AML-193 (cell line): ENCODE measurements around the gene AKIRIN2.

ENCODE experiments used
- DNase-seq, 2 experiments: peaks; one replicate each; lab custom pipeline; 2025; lab: John Stamatoyannopoulos, UW

The AKIRIN2 gene

DNA sequence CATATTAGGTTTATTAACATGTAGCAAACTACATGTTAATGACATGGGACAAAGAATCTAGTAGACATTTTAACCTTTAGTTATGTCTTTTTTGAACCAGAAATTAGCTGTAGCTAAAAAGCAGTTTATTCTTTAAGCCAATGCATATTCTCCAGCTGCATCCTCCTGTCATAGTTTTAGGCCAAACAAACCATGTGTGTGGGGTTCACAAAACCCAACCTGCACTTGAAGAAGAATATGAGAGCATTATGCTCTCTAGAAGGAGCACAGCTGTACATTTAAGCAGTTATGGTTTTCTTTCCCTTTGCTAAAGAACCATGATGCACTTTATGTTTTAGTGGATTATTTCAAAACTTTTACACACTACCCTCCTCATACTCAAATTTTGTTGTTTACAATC lies 46.2 kb downstream of the AKIRIN2 start:
- DNase-seq: no peak

DNA sequence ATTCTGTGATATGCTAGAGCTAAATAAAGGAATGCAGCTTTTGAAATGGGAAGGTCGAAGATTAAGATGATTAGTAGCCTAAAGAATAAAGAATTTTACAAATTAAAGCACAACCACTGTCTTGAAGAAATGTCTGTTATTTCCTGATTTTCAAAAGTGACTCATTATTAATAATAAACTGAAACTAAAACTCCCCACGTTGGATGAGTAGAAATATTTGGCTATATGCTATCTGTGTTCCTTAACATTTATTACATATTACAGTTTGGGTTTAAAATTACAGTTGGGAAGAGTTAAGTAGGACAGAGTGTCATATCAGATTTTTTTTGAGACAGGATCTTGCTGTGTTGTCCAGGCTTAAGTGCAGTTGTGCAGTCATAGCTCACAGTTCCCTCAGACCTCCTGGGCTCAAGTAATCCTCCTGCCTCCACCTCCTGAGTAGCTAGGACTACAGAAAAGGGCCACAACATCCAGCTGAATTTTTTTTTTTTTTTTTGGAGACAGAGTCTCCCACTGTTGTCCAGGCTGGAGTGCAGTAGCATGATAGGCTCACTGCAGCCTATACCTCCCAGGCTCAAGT lies 47.1 kb downstream of the AKIRIN2 start:
- no peak for DNase-seq

DNA sequence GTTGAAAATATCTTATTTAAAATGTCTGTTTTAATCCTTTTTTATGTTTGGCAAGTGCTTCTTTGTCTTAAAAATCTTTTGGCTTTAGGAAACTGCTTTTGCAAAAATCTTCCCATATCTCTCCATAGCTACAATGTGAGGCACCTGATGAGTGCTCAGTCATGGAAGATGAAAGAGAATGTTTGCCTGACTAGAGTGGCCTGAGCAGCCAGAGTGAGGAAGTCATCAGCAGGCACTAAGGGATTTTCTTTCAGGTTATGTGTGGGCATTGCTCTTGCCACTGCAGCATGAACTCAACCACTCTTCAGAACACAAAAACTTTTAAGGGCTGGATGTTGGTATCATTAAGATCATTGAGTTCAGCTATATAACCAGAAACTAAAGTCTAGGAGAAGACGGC lies 47.9 kb downstream of the AKIRIN2 start:
- no peak for DNase-seq

DNA sequence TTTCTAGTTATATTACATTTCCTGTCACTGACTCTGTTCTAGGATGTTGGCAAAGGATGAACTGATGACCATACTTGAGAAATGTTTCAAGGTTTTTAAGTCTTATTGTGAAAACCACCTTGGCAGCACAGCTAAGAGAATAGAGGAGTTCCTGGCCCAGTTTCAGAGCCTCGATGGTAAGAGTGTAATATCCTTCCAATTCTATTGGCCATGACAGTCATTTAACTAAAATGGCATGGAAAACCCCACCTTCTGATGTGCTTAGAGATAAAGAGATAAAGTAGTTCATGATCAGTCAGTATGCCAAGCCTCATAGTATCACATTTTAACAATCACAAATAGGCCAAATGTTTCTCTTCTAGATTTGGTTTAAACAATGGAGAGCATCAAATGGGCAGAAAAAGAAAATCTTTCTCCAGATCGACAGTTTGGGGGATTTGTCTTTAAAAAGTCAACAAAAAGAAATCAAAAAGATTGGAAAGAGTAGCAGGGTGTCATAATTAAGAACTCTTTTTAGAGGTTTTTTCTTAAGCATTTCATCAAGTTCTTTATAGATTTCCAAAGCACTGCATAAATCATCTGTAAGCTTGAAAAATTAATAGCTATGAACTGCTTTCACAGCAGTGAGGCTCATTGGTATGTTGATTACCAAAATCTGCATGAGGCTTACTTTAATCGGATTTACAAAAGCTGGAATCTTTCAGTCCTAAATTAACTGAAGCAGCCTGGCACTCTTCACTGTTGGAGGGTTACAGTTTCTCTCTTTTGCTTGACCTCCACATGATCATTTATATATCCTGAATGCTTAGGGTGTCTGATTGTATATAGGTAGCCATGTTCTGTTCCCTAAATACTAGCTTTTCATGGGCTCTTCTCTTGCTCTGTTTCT lies 48.7 kb downstream of the AKIRIN2 start:
- no peak for DNase-seq

- DNase-seq: no peak
Measured at GRCh38 chr6:87645080-87645479, 57.0 kb downstream of the AKIRIN2 start.

DNA sequence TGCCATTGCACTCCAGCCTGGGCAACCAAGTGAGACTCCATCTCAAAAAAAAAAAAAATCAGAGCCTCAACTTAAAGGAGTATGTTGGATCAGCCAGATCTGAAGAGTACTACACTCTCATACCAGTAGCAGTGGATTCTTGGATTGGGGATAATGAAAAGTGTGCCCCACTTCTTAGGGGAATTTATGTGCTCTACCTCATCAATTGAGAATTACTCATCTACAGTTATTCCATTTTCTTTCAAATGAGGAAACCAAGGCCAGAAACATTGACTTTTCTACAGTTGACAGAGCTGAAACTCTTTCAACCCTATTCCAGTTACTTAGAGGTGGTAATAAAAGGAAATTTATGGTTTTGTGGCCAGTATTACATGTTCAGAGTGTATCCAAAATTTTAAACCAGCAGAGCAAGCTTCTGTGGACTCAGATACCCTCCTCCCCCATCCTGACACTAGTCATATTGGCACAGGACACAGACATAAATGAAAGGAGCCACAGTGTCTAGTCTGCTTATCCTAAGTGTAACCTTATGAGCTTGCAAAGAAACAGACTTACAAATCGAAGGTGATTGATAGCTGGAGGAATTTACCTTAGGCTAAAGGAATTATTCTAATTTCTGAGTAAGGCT lies 60.9 kb downstream of the AKIRIN2 start:
- DNase-seq: no peak

DNA sequence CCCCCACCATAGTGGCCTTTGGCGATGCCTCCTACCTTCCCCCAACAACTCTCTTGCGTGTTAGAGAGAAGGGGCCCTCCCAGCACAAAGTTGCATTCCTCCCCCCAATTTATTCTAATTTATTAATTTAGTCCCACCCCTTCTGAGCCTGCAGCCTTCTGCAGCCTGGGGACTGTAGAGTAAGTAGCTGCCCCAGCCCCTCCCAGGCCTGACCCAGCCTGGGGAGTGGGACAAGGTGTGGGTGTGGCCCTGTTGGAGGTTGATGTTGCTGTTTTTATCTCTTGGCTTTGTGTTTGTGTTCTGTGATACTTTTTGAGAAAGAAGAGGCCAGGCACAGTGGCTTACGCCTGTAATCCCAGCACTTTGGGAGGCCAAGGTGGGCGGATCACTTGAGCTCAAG lies 62.7 kb downstream of the AKIRIN2 start:
- no peak for DNase-seq

GRCh38 chr6:87637106-87637505 lies 64.9 kb downstream of the AKIRIN2 start:
- DNase-seq: no peak

DNA sequence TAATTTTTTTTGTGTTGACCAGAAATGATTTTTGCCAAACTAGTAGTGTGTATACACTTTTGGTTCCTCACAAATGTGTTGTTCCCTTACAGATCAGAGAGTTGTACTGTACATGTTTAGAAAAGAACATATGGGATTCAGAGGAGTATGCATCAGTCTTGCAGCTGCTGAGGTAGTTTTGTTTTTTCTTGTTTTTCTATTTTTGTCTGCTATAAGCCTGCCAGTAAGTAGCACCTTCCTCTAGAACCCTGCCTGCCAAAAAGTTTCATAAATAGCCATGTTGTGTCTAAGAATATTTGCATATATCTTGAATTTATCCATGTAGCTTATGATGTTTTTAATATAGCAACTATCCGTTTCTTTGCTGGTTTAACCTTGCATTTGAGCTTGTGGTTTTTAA lies 65.7 kb downstream of the AKIRIN2 start:
- DNase-seq: no peak

DNA sequence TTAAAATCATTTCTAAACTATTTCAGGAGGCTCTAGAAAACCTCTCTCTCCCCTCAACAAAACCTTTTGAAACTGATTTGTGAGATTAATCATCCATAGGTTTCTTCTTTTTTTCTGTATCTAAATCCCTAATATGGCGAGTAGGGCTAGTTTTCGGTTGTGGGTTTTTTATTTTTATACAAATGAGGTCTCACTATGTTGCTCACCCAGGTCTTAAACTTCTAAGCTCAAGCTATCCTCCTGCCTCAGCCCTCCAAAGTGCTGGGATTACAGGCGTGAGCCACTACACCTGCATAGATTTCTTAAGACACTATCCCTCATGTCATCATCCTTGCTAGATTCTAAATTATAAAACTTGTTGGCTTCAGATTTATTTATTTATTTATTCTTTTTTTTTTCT lies 68.2 kb downstream of the AKIRIN2 start:
- DNase-seq: no peak

DNA sequence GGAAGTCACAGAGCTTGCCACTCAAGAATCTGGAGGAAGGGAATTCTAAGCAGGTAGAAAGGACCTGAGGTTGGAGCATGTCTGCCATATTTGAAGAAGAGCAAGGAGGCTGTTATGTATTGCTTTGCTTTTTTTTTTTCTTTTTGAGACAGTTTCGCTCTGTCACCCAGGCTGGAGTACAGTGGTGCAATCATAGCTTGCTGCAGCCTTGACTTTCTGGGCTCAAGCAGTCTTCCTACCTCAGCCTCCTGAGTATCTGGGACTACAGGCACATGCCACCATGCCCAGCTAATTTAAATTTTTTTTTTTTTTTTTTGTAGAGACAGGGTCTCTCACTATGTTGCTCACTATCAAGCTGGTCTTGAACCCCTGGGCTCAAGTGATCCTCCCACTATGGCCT lies 71.3 kb downstream of the AKIRIN2 start:
- DNase-seq: no peak

- DNase-seq: peak; percentile 2 to 15
Measured at GRCh38 chr6:87628881-87629280, 73.2 kb downstream of the AKIRIN2 start.

DNA sequence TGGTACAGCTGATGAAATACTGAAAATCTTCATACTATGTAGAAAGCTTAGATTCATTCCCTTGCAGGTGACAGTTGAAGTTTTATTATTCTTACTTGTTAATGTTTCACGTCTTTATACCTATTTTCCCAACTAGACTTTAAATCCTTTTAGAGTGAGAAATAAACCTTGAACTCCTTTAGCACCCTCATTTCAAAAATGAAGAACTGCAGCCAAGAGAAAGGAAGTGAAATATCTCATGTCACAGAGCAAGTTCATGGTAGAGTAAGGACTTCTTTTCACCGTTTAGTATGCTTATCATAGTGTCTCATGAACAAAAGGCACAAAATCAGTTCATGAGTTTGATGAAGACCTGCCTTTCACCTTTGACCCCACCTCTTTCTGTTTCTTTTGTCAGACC lies 73.6 kb downstream of the AKIRIN2 start:
- peak in 1 of 2 experiments; percentile 15 for DNase-seq
